ENCODE measurements around the gene EML6. TPM values are rescaled to one million over a fixed set of nuclear protein-coding genes. Genes with fewer than 3 reads are reported as not detected.
A peak's percentile ranks its signal among the peaks of the same experiment; 100 is the strongest.
"Not testable (repeated sequence)": the region's sequence is repeated elsewhere in the genome, so short reads cannot be mapped to it uniquely, and the experiment has no call there.

Gene EML6
- polyA plus RNA-seq: under 1 TPM; 0.22 to 0.85 (median 0.74) TPM

- H3K27ac ChIP-seq (ENCODE audit: low read depth, low read length): peak within 1 kb of the TSS; percentile 20
- 0 to 1% (median 0%) methylated on average over 86 to 90 of the region's 90 CpGs for WGBS, 3 donors
These were observed at the start of gene EML6 for GRCh38 chr2:54723131-54723995. Gene EML6 (plus strand): TSS chr2:54723662. CDS start chr2:54725062, 1,400 bp downstream.

DNA sequence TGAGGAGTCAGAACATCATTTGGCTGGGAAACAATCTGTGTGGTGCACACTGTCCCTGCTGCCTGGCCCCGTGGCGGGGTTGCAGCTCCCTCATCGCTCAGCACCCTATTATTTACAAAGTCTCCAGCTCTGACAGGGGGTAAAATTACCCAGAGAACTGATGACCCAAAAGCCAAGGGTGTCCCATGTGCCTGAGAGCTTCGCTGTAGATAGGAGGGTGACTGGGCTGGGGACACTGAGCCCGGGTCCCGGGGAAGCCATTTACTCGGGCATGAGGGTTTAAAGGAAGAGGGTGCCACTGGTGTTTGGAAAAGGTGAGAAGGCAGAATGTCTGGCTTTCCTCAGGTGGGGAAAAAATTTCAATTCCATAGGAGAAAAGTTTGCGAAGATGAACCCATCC is 48.2 kb upstream of the EML6 start:
- no peak overlapping the region for H3K27ac ChIP-seq (ENCODE audit: low read depth, low read length)
- 90 to 93% (median 90%) methylated on average over 8 of the region's 8 CpGs for WGBS, 3 donors

DNA sequence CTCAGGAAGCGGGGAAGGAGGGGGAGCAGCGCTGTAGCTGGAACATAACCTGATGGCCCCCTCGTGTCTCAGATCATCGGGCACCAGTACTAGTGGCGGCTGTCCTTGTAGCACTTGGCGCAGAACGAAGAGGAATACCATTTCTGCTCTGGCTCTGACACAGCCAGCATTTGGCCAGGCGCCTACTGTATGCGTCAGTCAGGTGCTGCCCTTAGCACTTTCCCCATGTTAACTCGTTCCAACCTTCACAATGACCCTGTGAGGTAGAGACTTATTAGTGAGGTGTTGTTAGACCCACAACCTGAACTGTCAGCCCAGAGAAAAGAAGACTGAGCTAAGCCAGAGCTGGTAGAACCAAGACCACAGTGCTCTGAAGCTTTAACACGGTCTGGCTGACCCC is 47.7 kb upstream of the EML6 start:
- WGBS, 3 donors: 36 to 72% (median 69%) methylated on average over 11 of the region's 11 CpGs
- no peak overlapping the region for H3K27ac ChIP-seq (ENCODE audit: low read depth, low read length)

- 67 to 77% (median 70%) methylated on average over 2 of the region's 2 CpGs for WGBS, 3 donors
- no peak overlapping the region for H3K27ac ChIP-seq (ENCODE audit: low read depth, low read length)
These were observed 46.8 kb upstream of the EML6 start for GRCh38 chr2:54676656-54677055.

- no peak overlapping the region for H3K27ac ChIP-seq (ENCODE audit: low read depth, low read length)
- 95 to 97% (median 95%) methylated on average over 6 of the region's 6 CpGs for WGBS, 3 donors
These were observed 45.8 kb upstream of the EML6 start for GRCh38 chr2:54677476-54678265.

DNA sequence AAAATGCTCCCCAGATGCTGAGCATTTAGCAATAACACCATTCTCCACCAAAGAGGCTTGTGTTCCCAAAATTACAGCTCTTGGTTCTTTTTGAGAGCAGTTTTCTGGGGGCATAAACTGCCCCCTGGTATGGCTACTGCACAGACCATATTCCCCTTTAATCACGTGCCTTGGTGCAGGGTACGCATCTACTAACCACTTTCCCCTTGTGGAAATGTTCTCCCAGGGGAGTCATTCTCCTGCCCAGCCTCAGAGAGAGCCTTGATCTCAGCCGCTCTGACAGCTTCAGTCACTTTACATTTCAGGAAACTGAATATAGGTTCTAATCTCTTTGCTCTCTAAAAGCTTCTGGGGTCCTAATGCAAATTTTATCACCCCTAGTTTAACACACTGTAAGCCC is 44.7 kb upstream of the EML6 start:
- 78 to 87% (median 79%) methylated on average over 3 of the region's 3 CpGs for WGBS, 3 donors
- no peak overlapping the region for H3K27ac ChIP-seq (ENCODE audit: low read depth, low read length)

GRCh38 chr2:54680397-54681041 is 42.9 kb upstream of the EML6 start:
- 74 to 76% (median 75%) methylated on average over 6 of the region's 6 CpGs for WGBS, 3 donors
- H3K27ac ChIP-seq (ENCODE audit: low read depth, low read length): no peak overlapping the region

- H3K27ac ChIP-seq (ENCODE audit: low read depth, low read length): no peak overlapping the region
- WGBS, 3 donors: 73 to 95% (median 78%) methylated on average over 6 of the region's 6 CpGs
These were observed 42.0 kb upstream of the EML6 start for GRCh38 chr2:54681416-54681815.

- 72 to 89% (median 84%) methylated on average over 2 of the region's 2 CpGs for WGBS, 3 donors
- no peak overlapping the region for H3K27ac ChIP-seq (ENCODE audit: low read depth, low read length)
These were observed 39.9 kb upstream of the EML6 start for GRCh38 chr2:54683596-54683995.

DNA sequence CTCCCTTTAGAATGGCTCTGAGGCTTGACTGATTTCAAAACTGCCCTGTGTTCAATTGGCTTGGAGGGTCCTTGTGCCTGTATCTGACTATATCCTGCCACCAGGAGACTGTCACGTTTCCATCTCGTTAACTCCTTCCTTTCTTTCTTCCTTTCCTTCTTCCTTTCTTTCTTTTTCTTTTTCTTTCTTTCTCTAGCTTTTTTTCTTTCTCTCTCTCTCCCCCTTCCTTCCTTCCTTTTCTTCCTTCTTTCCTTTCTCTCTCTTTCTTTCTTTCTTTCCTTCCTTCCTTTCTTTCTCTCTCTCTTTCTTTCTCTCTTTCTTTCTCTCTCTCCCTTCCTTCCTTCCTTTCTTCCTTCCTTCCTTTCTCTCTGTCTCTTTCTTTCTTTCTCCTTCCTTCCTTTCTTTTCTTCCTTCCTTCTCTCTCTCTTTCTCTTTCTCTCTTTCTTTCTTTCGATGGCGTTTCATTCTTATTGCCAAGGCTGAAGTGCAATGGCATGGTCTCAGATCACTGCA is 38.1 kb upstream of the EML6 start:
- 75 to 85% (median 81%) methylated on average over 4 of the region's 4 CpGs for whole genome bisulfite sequencing, 3 donors
- no peak overlapping the region for H3K27ac ChIP-seq (ENCODE audit: low read depth, low read length)

- H3K27ac ChIP-seq (ENCODE audit: low read depth, low read length): no peak overlapping the region
- WGBS, 3 donors: 78 to 83% (median 82%) methylated on average over 4 of the region's 4 CpGs
These were observed 35.8 kb upstream of the EML6 start for GRCh38 chr2:54687595-54688152.

DNA sequence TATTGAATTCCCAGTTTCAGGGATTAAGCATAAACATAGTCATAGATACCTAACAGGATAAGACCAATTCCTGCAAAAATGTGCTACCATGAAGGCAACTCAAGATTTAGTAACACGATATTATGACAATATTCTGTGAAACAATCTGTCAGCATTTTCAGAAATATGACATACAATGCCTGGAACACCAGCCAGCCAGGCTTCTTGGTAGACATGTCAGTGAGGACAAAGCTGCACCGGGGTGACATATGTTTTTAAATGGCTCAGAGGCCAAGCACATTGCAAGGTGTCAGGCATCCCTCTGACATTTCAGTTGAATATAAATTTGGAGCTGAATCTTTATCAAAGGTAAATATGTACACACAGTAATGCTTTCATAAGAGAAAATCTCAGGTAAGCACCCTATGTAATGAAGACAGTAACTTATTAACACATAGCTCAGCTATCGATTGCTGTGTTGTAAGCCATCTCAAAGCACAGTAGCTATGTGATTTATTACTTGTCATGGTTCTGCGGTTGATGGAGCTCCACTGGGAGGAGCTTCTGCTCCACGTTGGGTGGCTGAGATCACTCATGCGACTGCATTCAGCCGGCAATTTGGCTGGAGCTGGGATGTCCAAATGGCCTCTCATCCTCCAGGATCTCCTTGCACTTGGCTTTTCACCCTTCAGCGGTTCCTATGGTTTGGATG is 31.9 kb upstream of the EML6 start:
- H3K27ac ChIP-seq (ENCODE audit: low read depth, low read length): no peak overlapping the region
- 57 to 81% (median 76%) methylated on average over 8 of the region's 8 CpGs for WGBS, 3 donors

- no peak overlapping the region for H3K27ac ChIP-seq (ENCODE audit: low read depth, low read length)
These were observed 30.9 kb upstream of the EML6 start for GRCh38 chr2:54692556-54692955.

DNA sequence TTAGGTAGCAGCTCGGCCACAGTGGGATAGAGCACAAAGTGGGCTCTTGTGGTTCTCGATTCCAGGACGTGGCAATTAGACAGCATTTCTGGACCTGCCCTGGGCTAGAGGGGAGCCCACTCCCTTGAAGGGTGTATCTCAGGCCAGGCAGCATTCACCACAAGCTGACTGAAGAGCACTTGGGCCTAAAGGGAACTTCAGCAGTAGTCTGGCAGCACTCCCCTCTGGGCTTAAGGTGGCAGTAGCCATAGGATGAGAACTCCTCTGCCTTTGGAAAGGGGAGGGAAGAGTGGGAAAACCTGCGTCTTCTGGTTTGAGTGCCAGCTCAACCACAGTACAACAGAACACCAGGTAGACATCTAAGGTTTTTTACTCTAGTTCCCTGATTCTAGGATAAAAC is 28.1 kb upstream of the EML6 start:
- WGBS, 3 donors: 94 to 97% (median 94%) methylated on average over 4 of the region's 4 CpGs
- no peak overlapping the region for H3K27ac ChIP-seq (ENCODE audit: low read depth, low read length)

DNA sequence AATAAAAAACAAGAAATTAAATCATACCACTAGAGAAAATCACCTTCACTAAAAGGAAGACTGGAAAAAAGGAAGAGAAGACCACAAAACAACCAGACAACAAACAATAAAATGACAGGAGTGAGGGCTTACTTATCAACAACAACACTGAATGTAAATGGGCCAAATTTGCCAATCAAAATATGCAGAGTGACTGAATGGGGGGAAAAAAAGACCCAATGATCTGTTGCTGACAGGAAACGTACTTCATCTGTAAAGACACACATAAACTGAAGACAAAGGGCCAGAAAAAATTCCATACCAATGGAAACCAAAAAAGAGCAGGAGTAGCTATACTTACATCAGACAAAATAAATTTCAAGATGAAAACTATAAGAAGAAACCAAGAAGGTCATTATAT is 25.5 kb upstream of the EML6 start:
- 92 to 96% (median 96%) methylated on average over 1 of the region's 1 CpG for WGBS, 3 donors
- no peak overlapping the region for H3K27ac ChIP-seq (ENCODE audit: low read depth, low read length)

GRCh38 chr2:54698926-54699325 is 24.5 kb upstream of the EML6 start:
- 92 to 97% (median 95%) methylated on average over 16 to 37 of the region's 37 CpGs for WGBS, 3 donors
- H3K27ac ChIP-seq (ENCODE audit: low read depth, low read length): not testable (repeated sequence)

GRCh38 chr2:54699665-54700064 is 23.8 kb upstream of the EML6 start:
- 97 to 100% (median 100%) methylated on average over 2 of the region's 2 CpGs for WGBS, 3 donors
- H3K27ac ChIP-seq (ENCODE audit: low read depth, low read length): no peak overlapping the region

DNA sequence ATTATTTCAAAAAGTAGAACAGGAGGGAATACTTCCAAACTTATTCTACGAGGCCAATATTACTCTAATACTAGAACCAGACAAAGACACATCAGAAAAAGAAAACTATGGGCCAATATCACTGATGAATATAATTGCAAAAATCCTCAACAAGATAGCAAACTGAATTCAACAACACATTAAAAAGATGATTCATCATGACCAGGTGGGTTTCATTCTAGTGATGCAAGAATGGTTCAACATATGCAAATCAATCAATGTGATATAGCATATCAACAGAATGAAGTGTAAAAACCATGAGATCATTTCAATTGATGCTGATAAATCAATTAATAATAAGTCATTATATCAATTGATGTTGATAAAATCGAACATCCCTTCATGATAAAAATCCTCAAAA is 22.4 kb upstream of the EML6 start:
- no peak overlapping the region for H3K27ac ChIP-seq (ENCODE audit: low read depth, low read length)
- 85 to 90% (median 89%) methylated on average over 2 of the region's 2 CpGs for WGBS, 3 donors
